Endothelial cell of hepatic sinusoid (primary cell): ENCODE data around the gene CPT1C.

Source experiments
- in situ Hi-C: cut with HindIII; loops from 2 replicates; pipeline ENCODE4 v1.10.0; 2017; ENCODE audit warnings: low sequenced_read_pairs

Gene CPT1C

DNA sequence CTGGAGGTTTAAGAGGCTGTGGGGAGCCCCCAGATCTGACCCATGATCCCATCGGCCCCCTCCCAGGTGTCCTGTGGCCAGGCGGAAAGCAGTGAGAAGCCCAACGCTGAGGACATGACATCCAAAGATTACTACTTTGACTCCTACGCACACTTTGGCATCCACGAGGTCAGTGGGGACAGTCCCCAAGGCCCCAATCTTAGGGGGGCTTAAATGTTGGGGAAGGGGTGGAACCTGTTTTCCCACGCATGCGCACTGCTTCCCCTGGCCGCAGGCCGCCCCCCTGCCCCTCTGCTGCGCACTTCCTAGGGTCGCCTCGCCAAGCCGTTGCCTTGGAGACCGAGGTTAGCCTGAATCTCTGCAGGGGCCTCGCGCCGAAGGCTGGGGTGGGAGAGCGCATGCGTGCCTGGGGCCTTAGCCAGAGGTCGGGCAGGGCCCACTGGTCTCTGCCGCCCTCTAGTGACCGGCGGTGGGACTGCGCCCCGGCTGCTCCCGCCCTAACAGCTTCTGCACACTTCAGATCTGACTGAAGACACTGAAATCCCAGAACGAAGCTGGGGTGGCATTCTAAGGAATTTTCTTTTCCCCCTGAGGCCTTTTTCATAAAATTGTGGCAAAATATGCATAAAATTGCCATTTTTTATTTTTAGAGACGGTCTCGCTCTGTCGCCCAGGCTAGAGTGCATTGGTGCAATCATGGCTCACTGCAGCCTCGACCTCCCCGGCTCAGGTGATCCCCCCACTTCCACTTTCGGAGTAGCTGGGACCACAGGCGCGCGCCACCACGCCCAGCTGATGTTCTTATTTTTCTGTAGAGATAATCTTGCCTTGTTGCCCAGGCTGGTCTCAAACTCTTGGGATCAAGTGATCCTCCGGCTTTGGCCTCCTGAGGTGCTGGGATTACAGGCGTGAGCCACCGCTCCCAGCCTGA is 10.2 kb upstream of the CPT1C start:
- in situ Hi-C loops = no loop called here

DNA sequence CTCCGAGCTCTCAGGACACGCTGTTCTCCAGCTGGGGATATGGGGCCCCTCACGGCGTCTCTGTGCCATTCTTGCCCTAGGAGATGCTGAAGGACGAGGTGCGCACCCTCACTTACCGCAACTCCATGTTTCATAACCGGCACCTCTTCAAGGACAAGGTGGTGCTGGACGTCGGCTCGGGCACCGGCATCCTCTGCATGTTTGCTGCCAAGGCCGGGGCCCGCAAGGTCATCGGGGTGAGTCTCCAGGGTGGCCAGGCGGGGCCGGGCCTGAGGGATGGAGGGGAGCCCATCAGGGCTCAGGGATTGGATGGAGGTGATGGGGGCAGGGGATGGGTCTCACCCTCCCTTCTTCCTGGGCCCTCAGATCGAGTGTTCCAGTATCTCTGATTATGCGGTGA is 9.1 kb upstream of the CPT1C start:
- in situ Hi-C loops = no loop called here

DNA sequence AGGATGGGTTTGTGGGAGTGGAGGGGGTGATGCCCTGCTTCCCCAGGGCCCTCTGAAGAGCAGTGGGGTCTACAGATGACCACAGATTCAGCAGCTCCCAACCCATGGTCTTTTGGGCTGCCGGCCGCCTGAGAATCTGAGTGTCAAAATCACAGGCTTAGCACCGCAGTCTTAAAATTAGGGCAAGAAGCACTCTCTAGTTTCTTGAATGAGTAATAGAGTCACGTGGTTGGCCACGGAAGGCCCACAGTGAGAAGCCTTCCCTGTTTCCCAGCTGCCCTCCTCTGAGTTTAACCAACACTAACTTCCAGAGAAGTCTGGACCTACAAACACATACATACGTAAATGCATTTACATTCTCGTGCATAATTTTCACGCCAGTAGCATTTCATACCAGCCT is 8.6 kb upstream of the CPT1C start:
- in situ Hi-C loops = no loop called here

DNA sequence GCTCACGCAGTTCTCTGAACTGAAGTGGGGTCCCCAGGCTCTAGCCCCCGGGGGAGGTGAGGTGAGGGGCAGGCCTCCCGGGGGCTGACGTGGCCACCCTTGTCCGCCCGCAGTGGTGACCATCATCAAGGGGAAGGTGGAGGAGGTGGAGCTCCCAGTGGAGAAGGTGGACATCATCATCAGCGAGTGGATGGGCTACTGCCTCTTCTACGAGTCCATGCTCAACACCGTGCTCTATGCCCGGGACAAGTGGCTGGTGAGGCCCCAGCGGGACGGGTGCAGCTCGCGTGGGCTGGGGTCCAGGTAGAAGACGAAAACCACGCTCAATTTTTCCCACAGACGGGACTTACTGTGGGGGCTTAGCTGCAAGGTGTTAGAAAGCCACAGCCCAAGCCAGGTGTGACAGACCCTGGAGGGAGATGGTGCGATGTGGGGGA is 7.1 kb upstream of the CPT1C start:
- in situ Hi-C loops = no loop called here

DNA sequence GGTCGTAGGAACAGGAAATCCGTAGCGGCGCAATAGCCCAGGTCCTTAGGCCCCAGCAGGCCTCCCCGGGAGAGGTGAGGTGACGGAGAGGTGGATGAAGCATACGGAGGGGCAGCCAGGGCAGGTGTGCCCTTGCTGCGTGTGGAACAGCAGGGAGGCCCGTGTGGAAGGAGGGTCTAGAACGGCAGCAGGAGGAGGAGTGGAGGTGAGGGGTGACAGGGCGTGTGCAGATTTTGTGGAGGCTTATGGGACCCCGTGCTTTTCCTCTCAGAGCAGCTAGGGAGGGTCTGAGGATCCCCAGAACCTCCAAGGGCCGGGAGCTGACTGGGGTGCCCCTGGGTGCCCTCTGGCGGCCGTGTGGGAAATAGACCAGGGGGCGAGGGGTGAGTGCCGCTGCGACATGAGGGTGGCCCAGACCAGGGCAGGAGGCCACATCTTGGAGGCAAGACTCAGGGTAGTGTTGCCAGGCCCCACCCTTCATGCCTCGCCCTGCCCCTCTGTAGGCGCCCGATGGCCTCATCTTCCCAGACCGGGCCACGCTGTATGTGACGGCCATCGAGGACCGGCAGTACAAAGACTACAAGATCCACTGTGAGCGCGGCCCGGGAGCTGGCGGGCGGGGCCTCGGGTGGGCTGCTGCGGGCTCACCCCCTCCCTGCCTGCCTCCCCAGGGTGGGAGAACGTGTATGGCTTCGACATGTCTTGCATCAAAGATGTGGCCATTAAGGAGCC is 6.5 kb upstream of the CPT1C start:
- in situ Hi-C loops = no loop called here

DNA sequence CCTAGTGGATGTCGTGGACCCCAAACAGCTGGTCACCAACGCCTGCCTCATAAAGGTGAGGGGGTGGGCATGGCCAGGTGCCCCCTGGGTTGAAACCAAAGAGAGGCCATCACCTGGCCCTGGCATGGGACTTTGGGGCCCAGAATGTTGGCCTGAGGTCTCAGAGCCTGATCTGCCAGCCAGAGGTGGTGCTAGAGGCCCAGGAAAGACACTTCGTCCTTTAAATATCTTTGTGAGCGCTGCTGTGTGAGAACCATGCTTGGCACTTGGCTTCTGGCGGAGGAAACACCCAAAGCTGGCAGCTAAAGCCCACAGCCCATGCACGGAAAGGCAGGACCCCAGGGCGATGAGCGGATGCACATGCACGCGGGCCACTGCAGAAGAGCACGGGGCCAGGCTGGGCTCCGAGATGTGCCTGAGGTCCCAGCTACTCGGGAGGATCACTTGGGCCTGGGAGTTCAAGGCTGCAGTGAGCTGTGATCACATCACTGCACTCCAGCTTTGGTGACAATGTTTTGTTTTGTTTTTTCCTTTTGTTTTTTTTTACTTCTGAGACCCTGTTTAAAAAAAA is 5.8 kb upstream of the CPT1C start:
- in situ Hi-C loops = no loop called here

DNA sequence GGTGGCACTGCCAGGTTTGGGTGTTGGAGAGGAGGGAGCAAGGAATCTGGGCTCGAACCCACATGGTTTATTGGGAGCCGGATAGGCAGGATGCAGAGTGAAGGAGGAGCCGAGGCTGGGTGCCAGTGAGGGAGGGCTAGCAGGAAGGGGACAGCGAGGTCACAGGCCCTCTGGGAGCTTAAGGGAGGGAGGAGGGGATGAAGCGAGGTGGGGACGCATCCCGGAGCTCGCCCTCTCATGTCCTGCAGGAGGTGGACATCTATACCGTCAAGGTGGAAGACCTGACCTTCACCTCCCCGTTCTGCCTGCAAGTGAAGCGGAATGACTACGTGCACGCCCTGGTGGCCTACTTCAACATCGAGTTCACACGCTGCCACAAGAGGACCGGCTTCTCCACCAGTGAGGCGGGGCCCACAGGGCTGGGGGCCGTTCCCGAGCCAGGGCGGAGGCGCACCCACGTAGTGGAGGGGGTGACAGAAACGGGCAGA is 5.0 kb upstream of the CPT1C start:
- in situ Hi-C loops = no loop called here

DNA sequence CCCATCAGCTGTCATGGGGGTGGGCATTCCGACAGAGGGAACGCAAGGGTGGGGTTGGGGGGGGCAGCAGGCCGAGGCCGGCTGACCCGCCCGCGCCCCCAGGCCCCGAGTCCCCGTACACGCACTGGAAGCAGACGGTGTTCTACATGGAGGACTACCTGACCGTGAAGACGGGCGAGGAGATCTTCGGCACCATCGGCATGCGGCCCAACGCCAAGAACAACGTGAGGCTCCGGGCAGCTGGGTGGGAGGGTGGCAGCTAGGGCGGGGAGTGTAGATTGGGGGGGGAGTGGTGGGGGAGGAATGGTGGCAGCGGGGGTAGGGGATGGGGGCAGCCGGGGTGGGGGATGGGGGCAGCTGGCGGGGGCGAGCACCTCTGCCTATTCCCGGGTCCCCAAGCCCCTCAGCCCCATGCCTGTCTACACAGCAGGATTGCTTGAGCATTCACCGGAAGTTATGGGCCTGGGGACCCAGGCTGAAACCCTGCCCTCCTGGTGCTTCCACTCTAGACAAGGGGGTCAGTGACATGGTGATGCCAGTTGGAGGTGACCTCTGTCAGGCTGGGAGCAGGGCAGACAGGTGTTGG is 4.3 kb upstream of the CPT1C start:
- in situ Hi-C loops = no loop called here

DNA sequence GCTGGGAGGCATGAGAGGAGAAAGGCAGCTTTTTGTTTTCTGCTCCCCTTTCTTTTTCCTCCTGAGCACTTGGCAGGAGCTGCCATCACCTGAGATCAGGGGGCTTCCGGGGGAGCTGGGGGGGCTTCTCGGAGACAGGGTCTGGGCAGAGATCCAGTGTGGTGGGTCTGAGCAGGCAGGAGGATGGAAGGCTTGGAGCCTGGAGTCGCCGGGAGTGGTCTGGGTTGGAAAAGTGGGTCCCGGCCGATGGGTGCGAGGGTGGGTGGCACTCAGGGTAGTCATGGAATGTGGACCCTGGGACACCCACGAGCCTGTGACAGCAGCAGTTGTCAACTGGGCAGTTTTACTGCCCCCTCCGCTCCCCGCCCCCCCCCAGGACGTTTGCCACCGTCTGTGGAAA is 3.8 kb upstream of the CPT1C start:
- in situ Hi-C loops = no loop called here

DNA sequence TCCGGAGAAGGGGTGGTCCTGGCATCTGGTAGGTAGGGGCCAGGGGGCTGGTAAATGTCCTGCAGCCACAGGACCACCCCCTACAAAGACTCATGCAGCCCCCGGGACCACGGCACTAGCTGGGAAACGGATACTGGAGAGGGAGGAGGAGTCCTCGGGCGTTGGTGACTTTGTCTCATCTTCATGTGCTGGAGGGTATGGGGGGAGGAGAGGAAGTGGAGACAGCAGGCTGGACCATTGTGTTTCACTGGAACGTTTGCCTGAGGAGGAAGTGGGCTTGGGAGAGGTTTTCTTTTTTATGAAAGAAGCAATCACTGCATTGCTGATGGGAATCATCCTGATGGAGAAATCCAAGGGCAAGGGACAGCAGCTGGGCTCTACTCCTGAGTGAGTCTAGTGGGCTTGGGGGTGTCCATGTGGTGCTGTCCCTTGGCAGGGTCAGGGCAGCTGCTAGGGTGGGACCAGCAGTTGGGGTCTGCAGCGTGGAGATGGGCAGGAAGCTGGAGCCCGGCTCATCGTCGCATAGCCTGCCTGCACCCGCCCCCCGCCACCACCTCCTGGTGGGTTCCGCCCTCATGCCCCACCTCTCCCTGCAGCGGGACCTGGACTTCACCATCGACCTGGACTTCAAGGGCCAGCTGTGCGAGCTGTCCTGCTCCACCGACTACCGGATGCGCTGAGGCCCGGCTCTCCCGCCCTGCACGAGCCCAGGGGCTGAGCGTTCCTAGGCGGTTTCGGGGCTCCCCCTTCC is 3.2 kb upstream of the CPT1C start:
- in situ Hi-C loops = no loop called here

DNA sequence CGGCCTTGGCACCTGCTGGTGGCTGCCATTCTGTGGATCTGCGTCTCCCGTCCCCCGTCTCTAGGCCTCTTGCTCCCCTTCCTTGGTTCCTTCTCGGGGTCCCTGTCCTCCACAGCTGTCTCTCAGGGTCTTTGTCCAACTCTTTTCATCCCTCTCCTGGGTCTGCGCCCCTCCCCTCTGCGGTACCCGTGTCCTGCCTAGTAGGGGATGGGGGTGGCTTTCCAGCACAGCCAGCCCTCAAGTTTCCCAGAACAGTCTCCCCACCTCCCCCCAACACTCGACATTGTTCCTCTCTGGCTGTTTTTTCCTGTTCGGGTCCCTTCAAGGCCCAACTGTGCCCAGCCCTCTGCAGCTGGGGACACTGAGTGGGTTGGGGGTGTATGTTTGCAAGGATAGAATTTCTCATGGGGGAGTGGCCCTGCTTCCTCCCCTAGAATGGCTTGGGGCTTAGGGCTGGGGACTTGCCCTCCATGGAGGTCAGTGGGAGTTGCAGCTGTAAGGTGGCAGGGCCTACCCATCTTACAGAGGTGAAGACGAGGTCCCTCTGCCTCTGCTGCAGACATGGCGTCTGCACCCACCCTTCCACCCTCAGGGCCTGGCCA is 2.3 kb upstream of the CPT1C start:
- in situ Hi-C loops = no loop called here

DNA sequence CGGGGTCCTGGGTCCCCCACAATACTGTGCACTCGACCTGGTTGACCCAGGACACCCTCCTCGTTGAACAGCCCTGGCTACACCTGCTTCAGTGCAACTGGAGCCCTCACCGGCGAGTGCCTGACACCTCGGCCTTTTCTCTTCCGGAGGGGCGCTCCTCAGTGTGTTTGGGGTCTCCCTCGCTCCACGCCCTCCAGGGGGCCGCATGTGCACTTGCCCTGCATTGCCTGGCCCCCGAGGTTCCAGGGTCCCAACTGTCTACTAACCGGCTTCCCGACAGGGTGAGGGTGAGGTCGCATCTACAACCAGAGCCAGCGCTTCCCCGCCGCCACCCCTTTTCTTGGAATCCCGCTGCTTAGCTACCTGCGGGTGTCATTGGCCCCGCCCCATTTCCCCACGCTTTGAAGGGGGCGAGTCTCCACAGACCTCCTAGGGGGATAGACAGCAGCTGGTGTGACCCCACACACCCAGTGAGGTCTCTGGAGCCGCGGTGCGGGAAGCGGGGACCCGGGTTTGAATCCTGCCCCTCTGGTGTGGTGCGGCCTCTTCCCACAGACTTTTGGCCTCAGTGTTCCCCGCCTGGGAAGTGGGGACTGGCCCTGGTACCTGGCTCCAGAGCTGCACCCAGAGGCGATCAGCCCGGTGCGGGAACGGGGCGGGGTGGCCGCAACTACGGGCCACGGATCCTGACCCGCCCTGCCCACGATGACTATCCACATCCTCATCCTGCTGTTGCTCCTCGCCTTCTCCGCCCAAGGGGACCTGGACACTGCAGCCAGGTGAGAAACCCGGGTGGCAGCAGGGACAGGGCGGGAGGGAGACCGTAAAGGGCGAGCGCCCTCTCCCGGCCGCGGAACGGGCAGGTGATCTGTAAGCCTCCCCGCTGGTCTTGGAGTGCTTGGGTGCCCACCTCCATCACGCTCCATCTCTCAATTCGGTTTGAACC is 1.5 kb upstream of the CPT1C start, which contains the start of gene ADM5:
Gene ADM5 (plus strand): TSS at position 462 of the 946 bp plus-strand sequence. CDS start 244 bp downstream, at position 706.
- in situ Hi-C loops = no loop called here

DNA sequence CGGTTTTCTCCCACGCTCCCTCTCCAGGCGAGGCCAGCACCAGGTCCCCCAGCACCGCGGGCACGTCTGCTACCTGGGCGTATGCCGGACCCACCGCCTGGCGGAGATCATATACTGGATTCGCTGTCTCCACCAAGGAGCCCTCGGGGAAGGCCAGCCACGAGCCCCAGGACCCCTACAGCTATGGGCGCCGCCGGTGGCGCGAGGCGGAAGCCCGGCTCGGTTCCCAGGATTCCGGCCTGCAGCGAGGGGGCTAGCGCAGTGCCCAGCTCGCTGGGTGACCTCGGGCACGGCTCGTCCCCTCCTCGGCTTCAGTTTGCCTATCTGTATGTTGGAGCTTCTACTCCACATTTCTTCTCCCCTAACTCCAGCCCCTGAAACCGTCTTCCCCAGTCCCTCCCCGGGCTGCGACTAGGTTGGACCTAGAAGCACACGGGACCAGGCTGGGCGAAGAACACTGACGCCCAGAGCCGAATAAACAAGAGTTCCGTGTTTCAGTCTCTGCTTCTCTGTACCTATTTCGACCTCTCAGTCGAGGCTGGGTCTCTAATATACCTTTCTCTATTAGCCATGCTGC is 749 bp upstream of the CPT1C start:
- in situ Hi-C loops = no loop called here

DNA sequence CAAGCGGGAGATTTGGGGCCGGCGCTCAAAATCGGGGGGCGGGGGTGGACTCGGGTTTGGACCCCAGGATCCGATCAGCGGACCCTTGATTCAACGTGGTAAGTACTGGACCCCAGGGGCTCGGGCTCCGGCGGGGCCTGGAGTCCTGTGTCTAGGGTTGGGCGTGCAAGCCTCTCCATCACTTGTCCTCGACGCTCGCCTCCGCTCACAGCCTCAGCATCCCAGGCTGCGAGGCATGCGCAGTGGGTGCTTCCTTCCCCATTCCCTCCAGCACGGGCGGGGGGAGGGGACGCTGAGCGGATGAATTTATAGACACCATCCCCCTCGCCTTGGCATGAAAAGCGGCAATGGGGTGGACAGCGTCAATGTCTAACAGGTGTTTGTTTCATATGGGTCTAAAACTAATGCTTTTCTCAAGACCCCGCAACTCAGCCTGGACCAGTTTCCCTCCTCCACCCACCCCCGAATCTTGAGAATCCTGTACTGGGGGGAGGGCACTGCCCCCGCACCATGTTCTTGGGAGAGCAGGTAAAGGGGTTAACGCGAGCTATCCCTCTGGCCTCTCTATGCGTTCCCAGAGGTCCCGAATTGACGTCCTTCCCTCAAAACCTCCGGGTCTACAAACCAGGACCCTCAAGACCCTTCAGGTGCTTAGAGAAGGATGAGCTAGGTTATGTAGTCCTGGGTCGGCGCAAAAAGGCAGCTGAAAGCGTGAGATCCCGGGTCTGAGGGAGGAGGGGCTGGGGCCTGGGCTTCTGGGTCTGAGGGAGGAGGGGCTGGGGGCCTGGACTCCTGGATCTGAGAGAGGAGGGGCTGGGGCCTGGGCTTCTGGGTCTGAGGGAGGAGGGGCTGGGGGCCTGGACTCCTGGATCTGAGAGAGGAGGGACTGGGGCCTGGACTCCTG is 579 bp downstream of the CPT1C start:
- in situ Hi-C loops = no loop called here

DNA sequence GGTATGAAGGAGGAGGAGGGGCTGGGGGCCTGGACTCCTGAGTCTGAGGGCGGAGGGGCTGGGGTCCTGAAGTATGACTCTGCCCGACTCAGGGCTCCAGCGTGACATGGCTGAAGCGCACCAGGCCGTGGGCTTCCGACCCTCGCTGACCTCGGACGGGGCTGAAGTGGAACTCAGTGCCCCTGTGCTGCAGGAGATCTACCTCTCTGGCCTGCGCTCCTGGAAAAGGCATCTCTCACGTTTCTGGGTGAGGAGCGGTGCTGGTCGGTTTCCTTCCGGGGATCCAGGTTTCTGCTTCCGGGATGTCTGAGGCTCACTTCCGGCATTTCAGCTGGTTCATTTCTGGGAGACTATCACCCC is 1.2 kb downstream of the CPT1C start:
- in situ Hi-C loops = no loop called here

DNA sequence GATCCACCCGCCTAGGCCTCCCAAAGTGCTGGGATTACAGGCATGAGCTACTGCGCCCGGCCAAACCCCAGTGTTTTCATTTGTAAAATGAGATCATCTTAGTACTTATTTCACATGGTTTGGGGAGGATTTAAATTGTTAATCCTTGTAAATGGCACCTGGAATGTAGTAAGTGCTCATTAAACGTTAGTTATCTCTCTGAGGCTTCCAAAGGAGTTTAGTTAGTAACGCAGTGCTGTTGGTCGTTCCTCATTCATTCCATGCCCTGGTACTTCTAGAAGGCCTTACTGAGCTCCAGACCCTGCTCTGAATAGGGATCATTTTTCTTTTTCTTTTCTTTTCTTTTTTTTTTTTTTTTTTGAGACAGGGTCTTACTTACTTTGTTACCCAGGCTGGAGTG is 5.2 kb downstream of the CPT1C start:
- in situ Hi-C loops = no loop called here

DNA sequence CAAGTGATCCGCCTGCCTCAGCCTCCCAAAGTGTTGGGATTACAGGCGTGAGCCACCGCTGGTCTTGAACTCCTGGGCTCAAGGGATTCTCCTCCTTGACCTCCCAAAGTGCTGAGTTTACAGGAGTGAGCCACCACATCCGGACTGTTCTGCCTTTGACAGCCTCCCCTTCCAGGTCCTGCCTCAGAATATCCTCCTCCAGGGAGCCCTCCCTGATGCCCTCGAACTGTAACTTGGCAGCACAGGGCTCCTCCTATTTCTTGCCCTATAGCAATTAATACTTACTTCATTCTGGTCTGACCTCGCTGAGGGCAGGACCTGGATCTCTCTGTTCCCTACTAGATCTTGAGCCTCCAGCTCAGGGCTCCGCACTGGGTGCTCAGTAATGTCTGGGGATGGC is 5.9 kb downstream of the CPT1C start:
- in situ Hi-C loops = no loop called here

DNA sequence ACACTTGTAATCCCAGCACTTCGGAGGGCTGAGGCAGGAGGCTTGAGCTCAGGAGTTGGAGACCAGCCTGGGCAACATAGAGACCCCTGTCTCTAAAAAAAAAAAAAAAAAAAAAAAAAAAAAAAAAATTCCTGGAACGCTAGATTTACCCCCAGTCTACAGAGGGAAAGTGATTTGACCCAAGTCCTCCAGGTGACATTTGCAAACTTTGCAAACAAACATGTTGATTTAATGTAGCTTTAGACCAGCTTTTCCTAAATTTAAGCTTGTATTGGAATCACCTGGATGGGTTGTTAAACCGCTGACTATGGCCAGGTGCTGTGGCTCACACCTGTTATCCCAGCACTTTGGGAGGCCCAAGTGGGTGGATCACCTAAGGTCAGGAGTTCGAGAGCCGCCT is 8.4 kb downstream of the CPT1C start:
- in situ Hi-C loops = no loop called here
